Liver (tissue), 9 donors: ENCODE data around the gene HAVCR1. TPM values are rescaled to one million over a fixed set of nuclear protein-coding genes. Genes with fewer than 3 reads are reported as not detected.

Source experiments
- DNase-seq: peaks from one replicate; pipeline ENCODE4 v3.0.0-alpha.2; 2017; ENCODE audit warnings: low spot score
- H3K27ac ChIP-seq, 2 donors: one replicate each; pipeline ENCODE4 v1.7.0; 2013; ENCODE audit warnings: inconsistent platforms in 2 of 2, low read length in 2 of 2, control low read depth in 1 of 2, low read depth in 1 of 2, mild to moderate bottlenecking in 1 of 2
- H3K27me3 ChIP-seq, 4 donors: one replicate each; pipeline versions ENCODE4 v1.6.1 to v1.7.0; 2013; ENCODE audit warnings: low read length in 3 of 4, inconsistent platforms in 1 of 4, mild to moderate bottlenecking in 1 of 4, moderate library complexity in 1 of 4; ENCODE audit not compliant: control insufficient read depth in 4 of 4, insufficient read depth in 4 of 4
- H3K36me3 ChIP-seq, 4 donors: one replicate each; pipeline versions ENCODE4 v1.6.1 to v1.7.0; 2013; ENCODE audit warnings: low read length in 3 of 4, mild to moderate bottlenecking in 3 of 4, low read depth in 1 of 4, moderate library complexity in 1 of 4; ENCODE audit not compliant: control insufficient read depth in 4 of 4, insufficient read depth in 3 of 4
- H3K4me1 ChIP-seq, 4 donors: one replicate each; pipeline versions ENCODE4 v1.6.1 to v1.7.0; 2013; ENCODE audit warnings: low read length in 3 of 4, mild to moderate bottlenecking in 3 of 4, moderate library complexity in 1 of 4; ENCODE audit not compliant: control insufficient read depth in 4 of 4, insufficient read depth in 4 of 4
- H3K4me3 ChIP-seq, 3 donors: one replicate each; pipeline versions ENCODE4 v1.6.1 to v1.7.0; 2013; ENCODE audit warnings: low read length in 3 of 3, control low read depth in 1 of 3, low read depth in 1 of 3, mild to moderate bottlenecking in 1 of 3
- H3K9ac ChIP-seq, 2 donors: one replicate each; pipeline ENCODE4 v1.7.0; 2013; ENCODE audit warnings: low read length in 2 of 2, mild to moderate bottlenecking in 2 of 2, moderate library complexity in 2 of 2, control low read depth in 1 of 2, low read depth in 1 of 2
- H3K9me3 ChIP-seq, 4 donors: one replicate each; pipeline versions ENCODE4 v1.6.1 to v1.7.0; 2013; ENCODE audit warnings: low read length in 3 of 4; ENCODE audit not compliant: control insufficient read depth in 4 of 4
- FOXA1 ChIP-seq: IDR thresholded peaks from 2 replicates; pipeline ENCODE4 v1.6.1; 2016; ENCODE audit warnings: antibody characterized with exemption
- FOXA2 ChIP-seq: IDR thresholded peaks from 2 replicates; pipeline ENCODE4 v1.6.1; 2016; ENCODE audit warnings: antibody characterized with exemption
- GABPA ChIP-seq, 2 donors: IDR thresholded peaks in 1 of 2; conservative IDR thresholded peaks in 1 of 2; 2 replicates each; pipeline ENCODE4 v1.6.1; 2016; ENCODE audit warnings: antibody characterized with exemption in 2 of 2, mild to moderate bottlenecking in 1 of 2, moderate library complexity in 1 of 2
- HNF4A ChIP-seq, 2 donors: conservative IDR thresholded peaks; 2 replicates each; pipeline ENCODE4 v1.6.1; 2016; ENCODE audit warnings: antibody characterized with exemption in 2 of 2, mild to moderate bottlenecking in 2 of 2
- JUND ChIP-seq, 2 donors: IDR thresholded peaks; 2 replicates each; pipeline ENCODE4 v1.6.1; 2016; ENCODE audit warnings: antibody characterized with exemption in 2 of 2
- NR2F2 ChIP-seq: IDR thresholded peaks from 2 replicates; pipeline ENCODE4 v1.6.1; 2016; ENCODE audit warnings: antibody characterized with exemption
- RAD21 ChIP-seq, 2 donors: IDR thresholded peaks; 2 replicates each; pipeline ENCODE4 v1.6.1; 2016; ENCODE audit warnings: antibody characterized with exemption in 2 of 2, mild to moderate bottlenecking in 2 of 2
- RXRA ChIP-seq, 2 donors: IDR thresholded peaks; 2 replicates each; pipeline ENCODE4 v1.6.1; 2017 to 2018; ENCODE audit warnings: antibody characterized with exemption in 2 of 2, mild to moderate bottlenecking in 1 of 2
- SP1 ChIP-seq: IDR thresholded peaks from 2 replicates; pipeline ENCODE4 v1.6.1; 2018; ENCODE audit warnings: antibody characterized with exemption, mild to moderate bottlenecking
- TAF1 ChIP-seq: conservative IDR thresholded peaks from 2 replicates; pipeline ENCODE4 v1.6.1; 2016; ENCODE audit warnings: antibody characterized with exemption, mild to moderate bottlenecking
- WGBS: extraction: QIAGEN DNeasy Blood & Tissue Kit; methylation state at CpG from one replicate; pipeline ENCODE4 v1.1.7; 2013; 5-methylcytosine and 5-hydroxymethylcytosine counted together
- polyA plus RNA-seq, 2 donors: library from polyadenylated mRNA; stranded (reverse) in 1 of 2; unstranded in 1 of 2; fragments of 200-250 nt in 1 of 2; fragments of >200 nt in 1 of 2; fragmentation: Nextera tagmentation in 1 of 2; extraction: Ambion mirVana in 1 of 2; gene quantifications; one replicate each; pipeline versions ENCODE4 v1.2.1 to v1.2.3, GENCODE V29; 2013 to 2015
- total RNA-seq, 2 donors: library from RNA; depleted of rRNA; stranded (reverse); fragments of >200 nt; gene quantifications; one replicate each; pipeline ENCODE4 v1.2.3, GENCODE V29; 2014
- TF ChIP-seq, protein P1 (sequence below): fragments of 150-350 bp; IDR thresholded peaks from 2 replicates; pipeline ENCODE4 v1.5.1; 2017; ENCODE audit warnings: improper control_type of control experiment, low read depth, low read length; ENCODE audit not compliant: missing input control
- TF ChIP-seq, protein P2 (sequence below): IDR thresholded peaks from 2 replicates; pipeline ENCODE4 v1.6.1; 2016; ENCODE audit warnings: antibody characterized with exemption
- TF ChIP-seq, protein P3 (sequence below): IDR thresholded peaks from 2 replicates; pipeline ENCODE4 v1.6.1; 2016; ENCODE audit warnings: antibody characterized with exemption, mild to moderate bottlenecking
- TF ChIP-seq, protein P4 (sequence below): IDR thresholded peaks from 2 replicates; pipeline ENCODE4 v1.6.1; 2016; ENCODE audit warnings: antibody characterized with exemption
- TF ChIP-seq, protein P5 (sequence below): IDR thresholded peaks from 2 replicates; pipeline ENCODE4 v1.6.1; 2016; ENCODE audit warnings: antibody characterized with exemption
- donor health status: healthy.
- donor health status: healthy.
- donor health status: healthy.
- donor health status: healthy.
- donor health status: healthy.

The HAVCR1 gene
- total and polyA plus RNA-seq, 4 donors: 0.07 to 2.8 (median 0.17) TPM; not detected in 1

DNA sequence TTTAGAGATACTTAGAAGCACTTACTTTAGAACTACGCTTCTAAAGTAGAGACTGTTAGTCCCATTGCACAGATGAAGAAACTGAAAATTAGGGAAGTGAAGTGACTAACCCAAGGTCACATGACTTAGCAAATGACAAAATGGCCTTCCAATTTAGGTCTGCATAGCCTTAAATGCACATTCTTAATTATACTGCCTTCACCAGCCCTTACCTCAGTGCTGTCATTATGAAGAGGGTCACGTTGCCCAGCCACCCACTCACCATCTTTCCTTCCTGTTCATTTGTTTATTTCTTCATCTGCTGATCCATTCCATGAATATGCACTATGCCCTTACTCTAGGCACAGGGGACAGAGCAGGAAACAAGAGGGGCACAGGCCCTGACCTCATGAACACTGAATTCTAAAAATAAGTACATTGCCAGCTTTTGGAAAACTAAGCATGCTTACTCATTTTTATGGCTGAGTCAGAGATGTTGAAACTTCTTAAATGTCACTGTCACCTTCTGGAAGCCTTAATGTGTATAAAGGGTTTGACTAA is 41.3 kb upstream of the HAVCR1 start (continued):
- TF ChIP-seq, protein P1, sequence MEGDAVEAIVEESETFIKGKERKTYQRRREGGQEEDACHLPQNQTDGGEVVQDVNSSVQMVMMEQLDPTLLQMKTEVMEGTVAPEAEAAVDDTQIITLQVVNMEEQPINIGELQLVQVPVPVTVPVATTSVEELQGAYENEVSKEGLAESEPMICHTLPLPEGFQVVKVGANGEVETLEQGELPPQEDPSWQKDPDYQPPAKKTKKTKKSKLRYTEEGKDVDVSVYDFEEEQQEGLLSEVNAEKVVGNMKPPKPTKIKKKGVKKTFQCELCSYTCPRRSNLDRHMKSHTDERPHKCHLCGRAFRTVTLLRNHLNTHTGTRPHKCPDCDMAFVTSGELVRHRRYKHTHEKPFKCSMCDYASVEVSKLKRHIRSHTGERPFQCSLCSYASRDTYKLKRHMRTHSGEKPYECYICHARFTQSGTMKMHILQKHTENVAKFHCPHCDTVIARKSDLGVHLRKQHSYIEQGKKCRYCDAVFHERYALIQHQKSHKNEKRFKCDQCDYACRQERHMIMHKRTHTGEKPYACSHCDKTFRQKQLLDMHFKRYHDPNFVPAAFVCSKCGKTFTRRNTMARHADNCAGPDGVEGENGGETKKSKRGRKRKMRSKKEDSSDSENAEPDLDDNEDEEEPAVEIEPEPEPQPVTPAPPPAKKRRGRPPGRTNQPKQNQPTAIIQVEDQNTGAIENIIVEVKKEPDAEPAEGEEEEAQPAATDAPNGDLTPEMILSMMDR: no peak

DNA sequence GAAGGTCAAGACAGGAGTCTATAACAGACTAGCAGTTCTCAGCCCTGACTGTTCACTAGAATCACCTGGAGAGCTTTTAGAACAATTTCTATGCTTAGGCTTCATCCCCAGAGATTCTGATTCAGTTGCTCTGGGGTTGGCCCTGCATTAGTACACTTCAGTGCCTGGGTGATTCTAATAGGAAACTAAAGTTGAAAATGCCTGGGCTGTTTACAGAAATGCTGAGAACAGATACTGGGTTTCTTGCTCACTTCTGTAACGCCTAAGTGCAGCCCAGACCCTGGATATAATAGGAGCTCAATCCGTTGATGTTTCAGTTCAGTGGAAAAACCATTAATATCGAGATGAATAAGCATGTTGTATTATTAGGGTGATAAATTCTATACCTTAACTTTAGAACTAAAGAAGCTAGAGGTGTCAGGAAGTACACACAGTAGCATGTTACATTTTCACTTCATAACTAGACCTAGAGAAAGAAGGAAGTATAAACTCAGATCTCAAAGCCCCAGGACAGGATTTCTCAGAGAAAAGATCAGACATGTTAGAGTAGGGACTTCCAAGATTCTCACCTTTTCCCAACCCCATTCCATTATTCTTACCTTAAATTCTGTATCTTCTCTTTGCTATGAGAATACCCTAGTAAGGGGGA is 29.6 kb upstream of the HAVCR1 start:
- no peak overlapping the region for H3K9ac ChIP-seq
- no peaks in the 10 kb centered on the region for H3K27me3 ChIP-seq
- TF ChIP-seq TAF1: no peak
- no peak for TF ChIP-seq HNF4A (conservative IDR thresholded peaks at IDR 0.05)
- no peak for TF ChIP-seq RAD21 (IDR thresholded peaks at IDR 0.05)
- TF ChIP-seq, protein P2, sequence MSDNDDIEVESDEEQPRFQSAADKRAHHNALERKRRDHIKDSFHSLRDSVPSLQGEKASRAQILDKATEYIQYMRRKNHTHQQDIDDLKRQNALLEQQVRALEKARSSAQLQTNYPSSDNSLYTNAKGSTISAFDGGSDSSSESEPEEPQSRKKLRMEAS: no peak
- TF ChIP-seq FOXA2: no peak
- no peak for TF ChIP-seq RXRA (IDR thresholded peaks at IDR 0.05)
- TF ChIP-seq, protein P3, sequence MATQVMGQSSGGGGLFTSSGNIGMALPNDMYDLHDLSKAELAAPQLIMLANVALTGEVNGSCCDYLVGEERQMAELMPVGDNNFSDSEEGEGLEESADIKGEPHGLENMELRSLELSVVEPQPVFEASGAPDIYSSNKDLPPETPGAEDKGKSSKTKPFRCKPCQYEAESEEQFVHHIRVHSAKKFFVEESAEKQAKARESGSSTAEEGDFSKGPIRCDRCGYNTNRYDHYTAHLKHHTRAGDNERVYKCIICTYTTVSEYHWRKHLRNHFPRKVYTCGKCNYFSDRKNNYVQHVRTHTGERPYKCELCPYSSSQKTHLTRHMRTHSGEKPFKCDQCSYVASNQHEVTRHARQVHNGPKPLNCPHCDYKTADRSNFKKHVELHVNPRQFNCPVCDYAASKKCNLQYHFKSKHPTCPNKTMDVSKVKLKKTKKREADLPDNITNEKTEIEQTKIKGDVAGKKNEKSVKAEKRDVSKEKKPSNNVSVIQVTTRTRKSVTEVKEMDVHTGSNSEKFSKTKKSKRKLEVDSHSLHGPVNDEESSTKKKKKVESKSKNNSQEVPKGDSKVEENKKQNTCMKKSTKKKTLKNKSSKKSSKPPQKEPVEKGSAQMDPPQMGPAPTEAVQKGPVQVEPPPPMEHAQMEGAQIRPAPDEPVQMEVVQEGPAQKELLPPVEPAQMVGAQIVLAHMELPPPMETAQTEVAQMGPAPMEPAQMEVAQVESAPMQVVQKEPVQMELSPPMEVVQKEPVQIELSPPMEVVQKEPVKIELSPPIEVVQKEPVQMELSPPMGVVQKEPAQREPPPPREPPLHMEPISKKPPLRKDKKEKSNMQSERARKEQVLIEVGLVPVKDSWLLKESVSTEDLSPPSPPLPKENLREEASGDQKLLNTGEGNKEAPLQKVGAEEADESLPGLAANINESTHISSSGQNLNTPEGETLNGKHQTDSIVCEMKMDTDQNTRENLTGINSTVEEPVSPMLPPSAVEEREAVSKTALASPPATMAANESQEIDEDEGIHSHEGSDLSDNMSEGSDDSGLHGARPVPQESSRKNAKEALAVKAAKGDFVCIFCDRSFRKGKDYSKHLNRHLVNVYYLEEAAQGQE: no peak
- DNase-seq: no peak
- 79% methylated on average over 3 of the region's 3 CpGs for WGBS
- H3K9me3 ChIP-seq: no peaks in the 10 kb centered on the region
- H3K4me3 ChIP-seq: no peak overlapping the region
- H3K4me1 ChIP-seq: no peaks in the 10 kb centered on the region
- H3K27ac ChIP-seq: no peak overlapping the region
- no peaks in the 10 kb centered on the region for H3K36me3 ChIP-seq

DNA sequence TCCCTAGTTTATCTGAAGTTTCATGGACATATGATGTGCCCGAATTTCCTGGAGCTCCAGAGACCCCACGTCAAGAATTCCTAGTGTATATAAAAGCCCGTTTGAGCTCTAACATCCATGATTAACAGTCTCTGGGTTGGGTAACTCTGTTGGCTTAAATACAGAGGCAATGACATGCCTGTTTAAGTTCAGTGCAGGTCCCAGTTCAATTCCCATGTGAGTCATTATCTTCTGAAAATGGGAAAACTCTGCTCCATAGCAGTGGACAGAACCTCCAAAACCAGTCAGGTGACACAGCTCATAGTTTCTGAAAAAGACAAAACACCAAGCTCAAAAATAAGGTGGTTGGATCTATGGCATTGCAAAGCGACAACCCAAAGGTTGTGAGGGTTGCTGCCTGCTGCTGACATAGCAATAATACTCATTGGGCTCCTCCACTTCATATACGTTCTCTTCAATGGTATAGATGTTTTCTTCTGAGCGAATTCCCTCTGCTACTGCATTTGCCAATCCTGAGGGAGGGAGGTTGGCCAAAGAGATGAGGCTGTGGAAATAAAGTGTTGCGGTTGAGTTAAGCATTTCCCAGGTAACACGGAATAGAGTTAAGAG is 27.9 kb upstream of the HAVCR1 start:
- 87% methylated on average over 8 of the region's 8 CpGs for WGBS
- H3K4me3 ChIP-seq: no peak overlapping the region
- DNase-seq: no peak
- no peak for TF ChIP-seq RAD21 (IDR thresholded peaks at IDR 0.05)
- TF ChIP-seq, protein P4, sequence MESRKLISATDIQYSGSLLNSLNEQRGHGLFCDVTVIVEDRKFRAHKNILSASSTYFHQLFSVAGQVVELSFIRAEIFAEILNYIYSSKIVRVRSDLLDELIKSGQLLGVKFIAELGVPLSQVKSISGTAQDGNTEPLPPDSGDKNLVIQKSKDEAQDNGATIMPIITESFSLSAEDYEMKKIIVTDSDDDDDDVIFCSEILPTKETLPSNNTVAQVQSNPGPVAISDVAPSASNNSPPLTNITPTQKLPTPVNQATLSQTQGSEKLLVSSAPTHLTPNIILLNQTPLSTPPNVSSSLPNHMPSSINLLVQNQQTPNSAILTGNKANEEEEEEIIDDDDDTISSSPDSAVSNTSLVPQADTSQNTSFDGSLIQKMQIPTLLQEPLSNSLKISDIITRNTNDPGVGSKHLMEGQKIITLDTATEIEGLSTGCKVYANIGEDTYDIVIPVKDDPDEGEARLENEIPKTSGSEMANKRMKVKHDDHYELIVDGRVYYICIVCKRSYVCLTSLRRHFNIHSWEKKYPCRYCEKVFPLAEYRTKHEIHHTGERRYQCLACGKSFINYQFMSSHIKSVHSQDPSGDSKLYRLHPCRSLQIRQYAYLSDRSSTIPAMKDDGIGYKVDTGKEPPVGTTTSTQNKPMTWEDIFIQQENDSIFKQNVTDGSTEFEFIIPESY: no peak
- no peak for TF ChIP-seq NR2F2
- TF ChIP-seq, protein P5, sequence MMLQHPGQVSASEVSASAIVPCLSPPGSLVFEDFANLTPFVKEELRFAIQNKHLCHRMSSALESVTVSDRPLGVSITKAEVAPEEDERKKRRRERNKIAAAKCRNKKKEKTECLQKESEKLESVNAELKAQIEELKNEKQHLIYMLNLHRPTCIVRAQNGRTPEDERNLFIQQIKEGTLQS: no peak
- TF ChIP-seq JUND (IDR thresholded peaks at IDR 0.05): no peak
- TF ChIP-seq, protein P1: no peak
- no peak for TF ChIP-seq SP1
- TF ChIP-seq FOXA2: no peak
- no peak for TF ChIP-seq FOXA1
- no peak for TF ChIP-seq GABPA (IDR thresholded peaks at IDR 0.05 in 1 of 2, conservative IDR thresholded peaks at IDR 0.05 in 1 of 2)
- TF ChIP-seq, protein P2: no peak

More for the DNA sequence above, 27.9 kb upstream of the HAVCR1 start:
- Histone ChIP-seq H3K27me3 (no peaks in the 10 kb centered on the region), H3K36me3 (no peaks in the 10 kb centered on the region), H3K4me1 (no peaks in the 10 kb centered on the region), H3K9ac (no peak overlapping the region), H3K27ac (no peak overlapping the region), H3K9me3 (no peaks in the 10 kb centered on the region)
